Stimulated activated CD4-positive, alpha-beta T cell treated with anti-CD3 and anti-CD28 coated beads, TNF-alpha, amount 100 ng/mL, for 48 hours (primary cell): ENCODE data around the gene KCNH1.

Experiments used
- DNase-seq, 3 donors: peaks; one replicate each; pipeline ENCODE4 v3.0.0-alpha.2; 2020; ENCODE audit warnings: low read depth in 3 of 3

Gene KCNH1

DNA sequence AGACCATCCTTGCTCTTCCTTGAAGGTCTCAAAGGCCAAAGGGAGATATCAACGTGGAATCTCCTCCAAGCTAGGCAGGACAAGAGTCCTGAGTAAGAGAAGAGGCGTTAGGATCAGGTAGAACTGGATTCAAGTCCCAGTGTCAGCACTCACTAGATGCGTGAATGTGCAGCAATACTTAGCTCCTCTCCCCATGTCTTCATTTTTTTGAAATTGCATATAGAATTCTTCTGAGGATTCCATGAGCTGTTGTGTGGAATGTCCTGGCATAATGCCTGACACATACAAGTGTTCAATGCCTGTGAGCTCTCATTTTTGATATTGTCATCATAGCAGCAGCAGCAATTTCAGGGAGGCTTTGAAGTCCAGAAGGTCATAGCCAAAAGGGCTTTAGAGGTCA is 333.2 kb downstream of the KCNH1 start:
- no peak for DNase-seq

DNA sequence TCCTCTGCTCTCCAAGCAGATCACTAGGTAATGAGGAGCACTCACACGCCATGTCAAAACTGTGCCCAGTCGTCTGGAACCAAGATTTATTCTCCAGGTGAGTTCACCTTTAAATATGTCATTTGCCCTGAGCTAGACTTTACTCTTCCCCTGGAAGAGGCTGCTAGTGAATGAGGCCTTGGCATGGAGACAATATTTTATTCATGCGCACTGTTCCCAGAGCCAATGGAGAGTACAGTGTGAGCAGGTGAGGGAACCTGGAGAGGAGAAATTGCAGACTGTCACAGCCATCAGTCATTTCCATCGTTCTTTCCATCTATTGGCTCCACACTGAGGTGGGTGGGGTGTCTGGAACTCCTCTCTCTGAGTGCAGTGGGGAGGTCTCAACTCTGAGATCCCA is 333.6 kb downstream of the KCNH1 start:
- DNase-seq = no peak

DNA sequence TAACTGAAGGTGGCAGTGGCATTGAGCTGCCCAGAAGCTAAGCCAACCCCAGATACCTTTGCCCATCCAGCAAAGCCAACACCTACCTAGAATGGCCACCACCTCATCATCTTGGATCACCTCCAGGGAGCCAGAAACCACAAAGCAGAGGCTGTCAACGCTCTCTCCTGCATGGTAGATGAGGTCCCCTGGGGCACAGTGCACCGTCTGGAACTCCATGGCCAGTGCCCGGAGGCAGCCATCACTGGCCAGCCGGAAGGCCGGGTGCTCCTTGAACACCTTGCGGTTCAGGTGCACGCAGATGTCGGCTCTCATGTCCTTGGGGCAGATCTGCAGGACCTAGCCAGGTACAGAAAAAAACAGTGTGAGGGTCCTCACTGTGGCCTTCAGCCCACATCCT is 336.5 kb downstream of the KCNH1 start:
- no peak for DNase-seq

GRCh38 chr1:210796421-210796820 is 337.5 kb downstream of the KCNH1 start:
- no peak for DNase-seq

- DNase-seq = no peak
Observed at GRCh38 chr1:210794445-210794844, 339.5 kb downstream of the KCNH1 start.

DNA sequence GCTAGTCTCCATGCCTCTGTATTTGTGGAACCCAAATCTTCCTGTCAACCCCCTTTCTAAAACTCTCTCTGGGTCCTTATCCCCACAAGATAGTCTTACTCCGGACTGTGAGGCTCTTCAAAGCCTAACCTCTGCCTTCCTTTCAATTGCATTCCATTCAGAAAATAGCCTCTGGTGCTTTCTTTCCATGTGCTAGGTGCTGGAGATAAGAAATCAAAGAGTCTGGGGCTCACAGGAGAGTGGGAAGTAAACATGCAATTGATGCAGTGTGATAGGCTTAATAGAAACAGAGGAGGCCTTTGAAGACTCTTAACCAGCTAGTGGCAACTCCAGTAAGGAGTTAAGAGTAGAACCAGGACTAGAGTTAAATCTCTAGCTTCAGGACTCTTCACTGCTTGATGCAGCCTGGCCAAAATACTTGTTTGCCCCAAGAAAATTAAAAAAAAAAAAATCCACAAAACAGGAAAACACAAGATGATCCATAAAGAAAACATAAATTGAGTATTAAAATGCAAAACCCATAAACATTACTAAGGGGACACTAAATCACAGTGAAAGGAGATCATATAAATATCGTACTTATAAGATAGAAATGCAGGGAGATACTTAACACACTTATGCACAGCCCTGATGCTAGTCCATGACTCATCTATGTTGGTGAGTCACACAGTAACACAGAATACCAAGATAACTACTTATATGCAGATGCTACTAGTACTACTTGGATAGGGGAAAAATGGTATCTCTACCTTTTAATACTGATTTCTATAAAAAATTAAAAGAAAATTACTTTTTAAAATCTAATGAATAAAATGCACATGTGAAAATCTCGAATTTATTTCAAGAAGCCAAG is 341.5 kb downstream of the KCNH1 start:
- no peak for DNase-seq

- no peak for DNase-seq
Observed at GRCh38 chr1:210790196-210790595, 343.8 kb downstream of the KCNH1 start.

- no peak for DNase-seq
Observed at GRCh38 chr1:210787800-210788199, 346.1 kb downstream of the KCNH1 start.

GRCh38 chr1:210786546-210786945 is 347.4 kb downstream of the KCNH1 start:
- no peak for DNase-seq

DNA sequence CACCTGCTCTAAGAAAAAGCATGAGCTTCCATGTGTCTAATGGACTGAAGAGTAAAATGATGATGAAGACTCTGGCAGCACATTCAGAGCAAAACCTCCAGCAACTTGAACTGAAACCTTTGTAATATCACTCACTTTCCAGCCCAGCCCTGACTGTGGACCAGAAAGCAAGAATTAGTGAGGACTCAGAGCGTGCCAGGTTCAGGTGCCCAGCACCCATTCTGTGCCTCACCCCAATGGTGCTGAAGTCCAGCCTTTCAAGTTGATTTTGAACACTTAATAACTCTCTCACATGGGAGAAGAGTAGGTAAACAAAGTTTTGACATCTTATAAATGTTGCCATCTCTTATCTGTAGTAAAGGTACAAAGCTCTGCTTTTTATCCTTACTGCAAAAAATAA is 350.0 kb downstream of the KCNH1 start:
- no peak for DNase-seq

DNA sequence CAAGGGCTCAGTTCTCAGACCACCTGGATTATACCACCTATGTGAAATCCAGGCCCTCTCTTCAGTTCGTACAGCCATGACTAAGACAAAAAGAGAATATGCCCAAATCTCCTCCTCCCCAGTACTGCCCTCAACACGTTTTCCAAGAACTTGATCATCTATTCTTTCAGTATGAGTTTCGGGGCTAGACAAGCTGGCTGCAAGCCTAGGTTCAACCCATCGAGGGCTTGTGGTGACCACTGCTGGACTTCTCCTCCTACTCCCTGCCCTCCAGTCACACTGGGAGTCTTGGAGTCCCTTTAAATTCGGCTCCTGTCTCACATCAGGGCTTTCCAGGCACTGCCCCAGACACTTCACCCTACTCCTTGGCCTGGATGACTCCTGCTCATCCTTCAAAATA is 352.3 kb downstream of the KCNH1 start:
- DNase-seq = no peak

GRCh38 chr1:210779269-210779668 is 354.7 kb downstream of the KCNH1 start:
- no peak for DNase-seq

DNA sequence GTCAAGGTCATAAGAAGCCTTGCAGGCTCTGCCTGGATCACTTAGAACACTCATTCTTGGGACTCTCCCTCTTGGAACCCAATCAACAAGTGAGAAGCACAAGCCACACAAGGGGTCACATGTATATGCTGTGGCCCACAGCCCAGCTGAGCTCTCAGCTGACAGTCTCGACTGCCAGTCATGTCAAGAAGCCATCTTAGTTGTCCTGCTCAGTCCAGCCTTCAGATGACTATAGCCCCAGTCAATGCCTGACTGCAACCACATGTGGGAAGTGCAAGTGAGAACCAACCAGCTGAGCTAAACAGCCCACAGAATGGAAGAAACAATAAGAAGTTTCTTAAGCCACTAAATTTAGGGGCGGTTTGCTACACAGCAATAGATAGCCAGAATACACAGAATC is 356.0 kb downstream of the KCNH1 start:
- DNase-seq = no peak

GRCh38 chr1:210776712-210777111 is 357.2 kb downstream of the KCNH1 start:
- no peak for DNase-seq

GRCh38 chr1:210775289-210775688 is 358.7 kb downstream of the KCNH1 start:
- DNase-seq = no peak

- DNase-seq = no peak
Observed at GRCh38 chr1:210773450-210773849, 360.5 kb downstream of the KCNH1 start.

DNA sequence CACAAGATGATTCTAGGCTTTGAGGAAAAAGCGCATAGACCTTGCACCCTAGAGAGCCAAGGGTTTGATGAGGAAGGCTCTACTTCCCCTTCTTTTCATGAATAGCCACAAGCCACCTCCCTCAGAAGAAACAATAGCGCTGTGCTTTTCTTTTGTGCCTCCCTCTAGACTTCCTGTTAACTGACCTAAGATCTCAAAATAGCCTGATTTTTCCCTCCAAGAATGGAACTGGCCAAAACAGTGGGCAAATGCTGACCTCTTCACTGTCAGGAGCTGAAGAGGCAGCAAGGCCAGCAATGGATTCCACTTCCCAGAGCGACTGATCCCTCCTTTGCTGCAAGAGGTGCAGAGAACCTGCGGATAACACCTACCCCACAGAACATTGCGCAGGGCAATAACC is 362.8 kb downstream of the KCNH1 start:
- no peak for DNase-seq

DNA sequence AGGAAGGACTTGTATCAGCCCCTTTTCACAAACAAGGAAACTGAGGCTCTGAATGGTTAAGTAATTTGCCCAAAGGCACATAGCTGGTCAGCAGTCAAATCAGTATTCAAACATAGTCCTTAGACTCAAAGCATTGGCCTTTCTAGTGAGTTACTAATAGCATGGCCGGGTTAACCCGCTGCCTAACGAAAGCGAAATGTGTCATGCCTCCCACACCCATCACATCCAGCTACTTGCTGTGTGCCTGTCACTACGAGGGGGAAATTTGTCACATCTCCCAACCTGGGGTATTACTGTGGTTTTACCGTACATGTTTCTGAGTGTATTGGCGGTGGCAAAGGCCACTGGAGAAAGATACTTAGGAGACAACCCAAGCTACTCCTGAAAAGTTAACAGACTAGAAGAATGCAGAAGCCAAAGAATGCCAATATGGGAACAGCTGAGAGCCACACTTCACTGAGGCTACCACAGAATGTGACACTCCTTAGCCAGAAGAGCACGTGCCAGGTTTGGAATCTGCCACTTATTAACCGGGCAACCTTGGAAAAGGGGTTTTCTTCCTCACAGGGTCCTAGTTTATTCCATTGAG is 363.5 kb downstream of the KCNH1 start:
- DNase-seq = no peak

- DNase-seq = no peak
Observed at GRCh38 chr1:210769473-210769872, 364.5 kb downstream of the KCNH1 start.

- no peak for DNase-seq
Observed at GRCh38 chr1:210764536-210764935, 369.4 kb downstream of the KCNH1 start.

GRCh38 chr1:210758761-210759160 is 375.2 kb downstream of the KCNH1 start:
- DNase-seq = no peak

DNA sequence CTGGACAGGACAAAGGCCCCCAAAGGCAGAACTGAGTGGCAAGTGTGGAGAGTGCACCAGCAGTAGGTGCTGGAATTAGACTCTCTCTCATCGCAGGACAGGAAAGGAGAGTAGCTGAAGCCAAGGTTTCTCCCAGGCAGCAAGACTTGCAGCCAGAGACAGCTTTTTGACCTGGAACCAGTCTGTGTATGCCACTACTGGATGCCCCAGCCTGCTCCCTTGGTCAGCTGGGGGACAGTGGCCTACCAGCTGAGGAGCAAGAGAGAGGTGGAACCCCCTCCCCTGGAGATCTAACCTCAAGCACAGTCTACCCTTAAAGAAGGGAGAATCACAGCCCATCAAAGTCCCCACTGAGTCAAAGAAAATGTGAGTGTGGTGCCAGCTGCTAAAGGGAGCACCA is 375.7 kb downstream of the KCNH1 start:
- no peak for DNase-seq

GRCh38 chr1:210757677-210758076 is 376.3 kb downstream of the KCNH1 start:
- DNase-seq = no peak
